GM12878 (cell line): Measurements from ENCODE around the gene C4orf51. TPM values are rescaled to one million over a fixed set of nuclear protein-coding genes. Genes with fewer than 3 reads are reported as not detected.

ENCODE experiments used
- ATAC-seq: fragments of 200-7000 bp; cut with Tn5 transposase; 3 replicates; pipeline ENCODE4 v1.9.1; 2020; ENCODE audit warnings: mild to moderate bottlenecking, moderate library complexity
- BruUV-seq: library from RNA; stranded (reverse); fragments of 400-500 nt; replicated peaks from 2 replicates; lab custom pipeline; 2021; lab: Mats Ljungman, UMichigan
- CTCF ChIA-PET: fragments of 300-600 bp; sonication (Branson Sonifier 250); formaldehyde crosslinking; extraction: SDS; loops from one replicate; lab custom pipeline; 2021; ENCODE audit warnings: inconsistent platforms; lab: Yijun Ruan, JAX
- POLR2A ChIA-PET: fragments of 350-600 bp; formaldehyde crosslinking; extraction: SDS; loops from one replicate; lab custom pipeline; 2021; ENCODE audit warnings: inconsistent platforms; lab: Charles Lee
- RAD21 ChIA-PET: fragments of 300-600 bp; sonication (Branson Sonifier 250); formaldehyde crosslinking; loops from one replicate; lab custom pipeline; 2023; ENCODE audit warnings: antibody characterized with exemption; ENCODE audit not compliant: unreplicated experiment; lab: Charles Lee
- SMC1A ChIA-PET: fragments of 300-600 bp; sonication (Branson Sonifier 250); formaldehyde crosslinking; loops from one replicate; lab custom pipeline; 2023; ENCODE audit not compliant: unreplicated experiment, uncharacterized antibody; lab: Charles Lee
- DNase-seq: peaks from one replicate; pipeline ENCODE4 v3.0.0-alpha.2; 2011; ENCODE audit warnings: low read depth, low spot score
- FAIRE-seq: peaks from 3 replicates; lab custom pipeline; 2011; peaks lifted over from hg19 to GRCh38; lab: Jason Lieb, UNC
- H2AFZ ChIP-seq: 2 replicates; pipeline ENCODE4 v1.6.0; 2011; ENCODE audit warnings: low read depth, low read length, control low read depth; ENCODE audit not compliant: control insufficient read depth
- H3K27ac ChIP-seq: 2 replicates; pipeline ENCODE4 v1.5.1; 2011; ENCODE audit warnings: control low read depth; ENCODE audit not compliant: control insufficient read depth, insufficient read depth
- H3K27me3 ChIP-seq, 2 experiments: replicated peaks in 1 of 2; 2 replicates each; pipeline versions ENCODE4 v1.6.0 to v1.6.1; 2011; ENCODE audit warnings: low read length in 1 of 2; ENCODE audit not compliant: control insufficient read depth in 2 of 2, insufficient read depth in 2 of 2
- H3K36me3 ChIP-seq, 2 experiments: 2 replicates each; pipeline ENCODE4 v1.5.1; 2011; ENCODE audit warnings: low read length in 1 of 2; ENCODE audit not compliant: control insufficient read depth in 2 of 2, insufficient read depth in 2 of 2
- H3K4me1 ChIP-seq: 2 replicates; pipeline ENCODE4 v1.6.1; 2011; ENCODE audit warnings: mild to moderate bottlenecking, low read length, moderate library complexity, mixed read lengths; ENCODE audit not compliant: control insufficient read depth, insufficient read depth
- H3K4me2 ChIP-seq: 2 replicates; pipeline ENCODE4 v1.6.0; 2011; ENCODE audit warnings: control low read depth; ENCODE audit not compliant: control insufficient read depth, insufficient read depth
- H3K4me3 ChIP-seq: fragments of 200-600 bp; sonication (generic); 2 replicates; pipeline ENCODE4 v1.5.1; 2016
- H3K79me2 ChIP-seq: 2 replicates; pipeline ENCODE4 v1.6.0; 2011; ENCODE audit warnings: low read length; ENCODE audit not compliant: control insufficient read depth, insufficient read depth
- H3K9ac ChIP-seq: 2 replicates; pipeline ENCODE4 v1.8.0; 2011; ENCODE audit warnings: low read length, control low read depth, mixed read lengths; ENCODE audit not compliant: control insufficient read depth, insufficient read depth
- H3K9me3 ChIP-seq: replicated peaks from 3 replicates; pipeline ENCODE4 v1.5.1; 2011; ENCODE audit warnings: mild to moderate bottlenecking, low read length; ENCODE audit not compliant: control insufficient read depth, insufficient read depth
- H4K20me1 ChIP-seq: 2 replicates; pipeline ENCODE4 v1.6.0; 2011; ENCODE audit not compliant: control insufficient read depth, insufficient read depth
- ATF7 ChIP-seq: fragments of 450-650 bp; IDR thresholded peaks from 2 replicates; pipeline ENCODE4 v1.6.1; 2016; ENCODE audit warnings: low read depth, mild to moderate bottlenecking
- FOXM1 ChIP-seq: IDR thresholded peaks from 2 replicates; pipeline ENCODE4 v1.6.1; 2012; ENCODE audit warnings: low read depth, mild to moderate bottlenecking, inconsistent platforms, low read length, moderate library complexity
- KAT2A ChIP-seq: conservative IDR thresholded peaks from 2 replicates; pipeline ENCODE4 v1.6.1; 2011; ENCODE audit warnings: low read depth, low read length; ENCODE audit not compliant: control insufficient read depth
- MTA2 ChIP-seq: fragments of 450-650 bp; IDR thresholded peaks from 2 replicates; pipeline ENCODE4 v1.6.1; 2016; ENCODE audit warnings: low read depth, mild to moderate bottlenecking, moderate library complexity
- POU2F2 ChIP-seq: IDR thresholded peaks from 3 replicates; pipeline ENCODE4 v1.6.1; 2011; ENCODE audit warnings: low read depth, mild to moderate bottlenecking, low read length, borderline replicate concordance
- SIN3A ChIP-seq: IDR thresholded peaks from 2 replicates; pipeline ENCODE4 v1.6.1; 2012; ENCODE audit warnings: low read depth, low read length, improper control_type of control experiment
- ZZZ3 ChIP-seq: IDR thresholded peaks from 2 replicates; pipeline ENCODE4 v1.6.1; 2011; ENCODE audit warnings: low read depth; ENCODE audit not compliant: control insufficient read depth, insufficient read length
- WGBS: methylation state at CpG from one replicate; pipeline ENCODE4 v1.1.6; 2016; ENCODE audit warnings: low lambda C conversion rate; ENCODE audit not compliant: insufficient replicate concordance, insufficient coverage; ENCODE audit errors: missing lambda C conversion rate; 5-methylcytosine and 5-hydroxymethylcytosine counted together
- in situ Hi-C: fragments of 300-500 bp; cut with MboI; formaldehyde crosslinking; loops from 9 replicates; pipeline ENCODE4 v1.14.3; 2018; ENCODE audit warnings: mixed read lengths
- intact Hi-C: fragments of 100-400 bp; cut with micrococcal nuclease; formaldehyde crosslinking; loops from one replicate; pipeline ENCODE4 v1.14.2; 2022; ENCODE audit not compliant: unreplicated experiment
- polyA plus RNA-seq, 11 experiments: library from polyadenylated mRNA; depleted of rRNA in 4 of 11; unstranded in 6 of 11; stranded (reverse) in 5 of 11; fragments of >200 nt; fragmentation: Nextera tagmentation in 4 of 11; fragmentation: Illumina TruSeq in 1 of 11; extraction: Ambion mirVana in 4 of 11; extraction: Trizol in 1 of 11; gene quantifications; 1 replicate in 1 of 11; 2 replicates in 10 of 11; pipeline versions ENCODE4 v1.2.1 to v1.2.3, GENCODE V29; 2011 to 2016; ENCODE audit warnings: inconsistent platforms in 2 of 11, missing spikeins in 2 of 11, low read depth in 1 of 11
- total RNA-seq, 4 experiments: library from RNA; depleted of rRNA in 3 of 4; stranded (reverse); fragments of >200 nt in 3 of 4; fragmentation: Illumina TruSeq in 1 of 4; extraction: Trizol in 1 of 4; gene quantifications; 2 replicates each; pipeline versions ENCODE4 v1.2.1 to v1.2.3, GENCODE V29; 2013 to 2021
- TF ChIP-seq, protein P1 (sequence below): fragments of 150-350 bp; IDR thresholded peaks from 2 replicates; pipeline ENCODE4 v1.6.1; 2014; ENCODE audit warnings: mild to moderate bottlenecking, low read depth, low read length
- TF ChIP-seq, protein P2 (sequence below): IDR thresholded peaks from 2 replicates; pipeline ENCODE4 v1.6.1; 2012; ENCODE audit warnings: low read depth, low read length, improper control_type of control experiment
- TF ChIP-seq, protein P3 (sequence below): fragments of 450-650 bp; IDR thresholded peaks from 2 replicates; pipeline ENCODE4 v1.6.1; 2016; ENCODE audit warnings: mild to moderate bottlenecking, moderate library complexity, borderline replicate concordance

Gene C4orf51
- total and polyA plus RNA-seq, 10 of the 15 experiments (the other 5 are each of a cell fraction or from before 2014, with no cell fraction given), result not detected

DNA sequence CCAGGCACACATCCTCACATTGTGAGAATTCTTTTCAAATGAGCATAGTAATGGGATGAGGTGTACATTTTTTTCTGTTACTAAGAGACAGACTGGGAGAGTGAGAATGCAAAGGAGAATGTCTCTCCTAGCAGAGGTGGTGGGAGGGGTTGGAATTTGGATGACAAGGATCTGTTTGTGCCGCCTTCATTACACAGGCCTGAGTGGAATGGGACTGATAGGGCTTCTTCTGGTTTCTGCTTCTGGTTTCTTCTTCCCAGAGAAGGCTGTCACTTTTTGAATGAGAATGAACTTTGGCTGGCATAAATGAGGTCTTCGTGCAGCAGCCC is 55.4 kb downstream of the C4orf51 start:
- Histone ChIP-seq H3K4me2 (no peak overlapping the region), H2AFZ (no peak overlapping the region), H3K36me3 (no peaks in the 10 kb centered on the region), H3K9ac (no peak overlapping the region), H3K4me3 (no peak overlapping the region), H3K4me1 (peaks cover 16% of the 10 kb centered on the region), H3K27me3 (no peaks in the 10 kb centered on the region; a peak in 1 of 4 replicates), H3K9me3 (no peaks in the 10 kb centered on the region), H3K27ac (no peak overlapping the region), H3K79me2 (no peaks in the 10 kb centered on the region), H4K20me1 (no peaks in the 10 kb centered on the region)
- DNase-seq, result no peak
- intact Hi-C loops, result loop anchor here (2.0 kb wide), 1 partner anchor 73 kb away; no protein-coding TSS in a partner anchor
- FAIRE-seq, result no peak
- no TSS peak for BruUV-seq
- TF ChIP-seq, protein P1, sequence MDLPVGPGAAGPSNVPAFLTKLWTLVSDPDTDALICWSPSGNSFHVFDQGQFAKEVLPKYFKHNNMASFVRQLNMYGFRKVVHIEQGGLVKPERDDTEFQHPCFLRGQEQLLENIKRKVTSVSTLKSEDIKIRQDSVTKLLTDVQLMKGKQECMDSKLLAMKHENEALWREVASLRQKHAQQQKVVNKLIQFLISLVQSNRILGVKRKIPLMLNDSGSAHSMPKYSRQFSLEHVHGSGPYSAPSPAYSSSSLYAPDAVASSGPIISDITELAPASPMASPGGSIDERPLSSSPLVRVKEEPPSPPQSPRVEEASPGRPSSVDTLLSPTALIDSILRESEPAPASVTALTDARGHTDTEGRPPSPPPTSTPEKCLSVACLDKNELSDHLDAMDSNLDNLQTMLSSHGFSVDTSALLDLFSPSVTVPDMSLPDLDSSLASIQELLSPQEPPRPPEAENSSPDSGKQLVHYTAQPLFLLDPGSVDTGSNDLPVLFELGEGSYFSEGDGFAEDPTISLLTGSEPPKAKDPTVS, result no peak
- TF ChIP-seq SIN3A (no peak), ZZZ3 (no peak), KAT2A (no peak), MTA2 (no peak), ATF7 (no peak), POU2F2 (no peak), FOXM1 (no peak)
- TF ChIP-seq, protein P2, sequence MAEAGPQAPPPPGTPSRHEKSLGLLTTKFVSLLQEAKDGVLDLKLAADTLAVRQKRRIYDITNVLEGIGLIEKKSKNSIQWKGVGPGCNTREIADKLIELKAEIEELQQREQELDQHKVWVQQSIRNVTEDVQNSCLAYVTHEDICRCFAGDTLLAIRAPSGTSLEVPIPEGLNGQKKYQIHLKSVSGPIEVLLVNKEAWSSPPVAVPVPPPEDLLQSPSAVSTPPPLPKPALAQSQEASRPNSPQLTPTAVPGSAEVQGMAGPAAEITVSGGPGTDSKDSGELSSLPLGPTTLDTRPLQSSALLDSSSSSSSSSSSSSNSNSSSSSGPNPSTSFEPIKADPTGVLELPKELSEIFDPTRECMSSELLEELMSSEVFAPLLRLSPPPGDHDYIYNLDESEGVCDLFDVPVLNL, result no peak
- TF ChIP-seq, protein P3, sequence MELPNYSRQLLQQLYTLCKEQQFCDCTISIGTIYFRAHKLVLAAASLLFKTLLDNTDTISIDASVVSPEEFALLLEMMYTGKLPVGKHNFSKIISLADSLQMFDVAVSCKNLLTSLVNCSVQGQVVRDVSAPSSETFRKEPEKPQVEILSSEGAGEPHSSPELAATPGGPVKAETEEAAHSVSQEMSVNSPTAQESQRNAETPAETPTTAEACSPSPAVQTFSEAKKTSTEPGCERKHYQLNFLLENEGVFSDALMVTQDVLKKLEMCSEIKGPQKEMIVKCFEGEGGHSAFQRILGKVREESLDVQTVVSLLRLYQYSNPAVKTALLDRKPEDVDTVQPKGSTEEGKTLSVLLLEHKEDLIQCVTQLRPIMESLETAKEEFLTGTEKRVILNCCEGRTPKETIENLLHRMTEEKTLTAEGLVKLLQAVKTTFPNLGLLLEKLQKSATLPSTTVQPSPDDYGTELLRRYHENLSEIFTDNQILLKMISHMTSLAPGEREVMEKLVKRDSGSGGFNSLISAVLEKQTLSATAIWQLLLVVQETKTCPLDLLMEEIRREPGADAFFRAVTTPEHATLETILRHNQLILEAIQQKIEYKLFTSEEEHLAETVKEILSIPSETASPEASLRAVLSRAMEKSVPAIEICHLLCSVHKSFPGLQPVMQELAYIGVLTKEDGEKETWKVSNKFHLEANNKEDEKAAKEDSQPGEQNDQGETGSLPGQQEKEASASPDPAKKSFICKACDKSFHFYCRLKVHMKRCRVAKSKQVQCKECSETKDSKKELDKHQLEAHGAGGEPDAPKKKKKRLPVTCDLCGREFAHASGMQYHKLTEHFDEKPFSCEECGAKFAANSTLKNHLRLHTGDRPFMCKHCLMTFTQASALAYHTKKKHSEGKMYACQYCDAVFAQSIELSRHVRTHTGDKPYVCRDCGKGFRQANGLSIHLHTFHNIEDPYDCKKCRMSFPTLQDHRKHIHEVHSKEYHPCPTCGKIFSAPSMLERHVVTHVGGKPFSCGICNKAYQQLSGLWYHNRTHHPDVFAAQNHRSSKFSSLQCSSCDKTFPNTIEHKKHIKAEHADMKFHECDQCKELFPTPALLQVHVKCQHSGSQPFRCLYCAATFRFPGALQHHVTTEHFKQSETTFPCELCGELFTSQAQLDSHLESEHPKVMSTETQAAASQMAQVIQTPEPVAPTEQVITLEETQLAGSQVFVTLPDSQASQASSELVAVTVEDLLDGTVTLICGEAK, result no peak
- ChIA-PET POLR2A (no interaction called here), RAD21 (no interaction called here), CTCF (no interaction called here), SMC1A (no interaction called here)
- no peak for ATAC-seq
- WGBS, result 91% methylated on average over 2 of the region's 2 CpGs
- in situ Hi-C loops, result no loop called here
